GM23338 (cell line): ENCODE results near the gene GRIK4. TPM values are rescaled to one million over a fixed set of nuclear protein-coding genes. Genes with fewer than 3 reads are reported as not detected.

Experiments used
- ATAC-seq: fragments of 200-7000 bp; cut with Tn5 transposase; 3 replicates; pipeline ENCODE4 v1.9.1; 2020
- DNase-seq: peaks from one replicate; pipeline ENCODE4 v3.0.0-alpha.2; 2015; ENCODE audit warnings: low spot score
- H2AFZ ChIP-seq: fragments of 200-600 bp; sonication (generic); 2 replicates; pipeline ENCODE4 v1.8.0; 2016; ENCODE audit warnings: antibody characterized with exemption, mild to moderate bottlenecking, moderate library complexity
- H3F3A ChIP-seq: fragments of 200-600 bp; sonication (generic); replicated peaks from 2 replicates; pipeline ENCODE4 v1.8.0; 2017; ENCODE audit warnings: antibody characterized with exemption, mixed run types, low read depth
- H3K27ac ChIP-seq: fragments of 200-600 bp; sonication (generic); 2 replicates; pipeline ENCODE4 v1.6.1; 2016; ENCODE audit warnings: low read depth
- H3K27me3 ChIP-seq: fragments of 200-600 bp; sonication (generic); 2 replicates; pipeline ENCODE4 v1.8.0; 2016; ENCODE audit warnings: mild to moderate bottlenecking, mixed run types, moderate library complexity; ENCODE audit not compliant: insufficient read depth
- H3K36me3 ChIP-seq: fragments of 200-600 bp; sonication (generic); 2 replicates; pipeline ENCODE4 v1.8.0; 2016; ENCODE audit warnings: mild to moderate bottlenecking; ENCODE audit not compliant: insufficient read depth
- H3K4me1 ChIP-seq: fragments of 200-600 bp; sonication (generic); 2 replicates; pipeline ENCODE4 v1.8.0; 2016; ENCODE audit warnings: mild to moderate bottlenecking, moderate library complexity; ENCODE audit not compliant: insufficient read depth
- H3K4me2 ChIP-seq: fragments of 200-600 bp; sonication (generic); 2 replicates; pipeline ENCODE4 v1.7.1; 2017; ENCODE audit warnings: mixed run types
- H3K4me3 ChIP-seq: fragments of 200-600 bp; sonication (generic); 2 replicates; pipeline ENCODE4 v1.6.1; 2016; ENCODE audit warnings: mixed run types
- H3K79me2 ChIP-seq: fragments of 200-600 bp; sonication (generic); replicated peaks from 2 replicates; pipeline ENCODE4 v1.8.0; 2017; ENCODE audit warnings: mild to moderate bottlenecking; ENCODE audit not compliant: insufficient read depth
- H3K9me2 ChIP-seq: fragments of 200-600 bp; sonication (generic); 2 replicates; pipeline ENCODE4 v1.8.0; 2017; ENCODE audit not compliant: insufficient read depth
- H4K20me1 ChIP-seq: fragments of 200-600 bp; sonication (generic); replicated peaks from 2 replicates; pipeline ENCODE4 v1.8.0; 2017; ENCODE audit warnings: mild to moderate bottlenecking; ENCODE audit not compliant: insufficient read depth
- H3K27ac Mint-ChIP-seq: 2 replicates; pipeline ENCODE4 v1.8.0; 2020; ENCODE audit warnings: inconsistent platforms, mild to moderate bottlenecking, moderate library complexity, mixed read lengths
- H3K27me3 Mint-ChIP-seq: 3 replicates; pipeline ENCODE4 v1.8.0; 2022; ENCODE audit warnings: low read depth, mild to moderate bottlenecking, moderate library complexity, mixed read lengths, inconsistent platforms; ENCODE audit not compliant: insufficient read depth, poor library complexity
- H3K36me3 Mint-ChIP-seq: 3 replicates; pipeline ENCODE4 v1.8.0; 2021; ENCODE audit warnings: low read depth, mild to moderate bottlenecking, inconsistent platforms, moderate library complexity, mixed read lengths
- H3K4me1 Mint-ChIP-seq: 3 replicates; pipeline ENCODE4 v1.8.0; 2020; ENCODE audit warnings: mild to moderate bottlenecking, inconsistent platforms, mixed read lengths
- H3K4me3 Mint-ChIP-seq: 3 replicates; pipeline ENCODE4 v1.8.0; 2021; ENCODE audit warnings: moderate library complexity, mild to moderate bottlenecking, inconsistent platforms, mixed read lengths
- H3K9me3 Mint-ChIP-seq: 3 replicates; pipeline ENCODE4 v1.8.0; 2020; ENCODE audit warnings: moderate library complexity, mild to moderate bottlenecking, inconsistent platforms, mixed read lengths
- CREB1 ChIP-seq: fragments of 250-450 bp; sonication (Bioruptor Pico); IDR thresholded peaks from 2 replicates; pipeline ENCODE4 v1.5.0; 2020; ENCODE audit warnings: low read depth, mild to moderate bottlenecking, moderate library complexity
- EZH2 ChIP-seq: fragments of 200-600 bp; sonication (generic); IDR thresholded peaks from one replicate; pipeline ENCODE4 v1.8.0; 2017; ENCODE audit warnings: antibody characterized with exemption, mild to moderate bottlenecking, low read depth; ENCODE audit not compliant: unreplicated experiment
- EZH2phosphoT487 ChIP-seq: fragments of 200-600 bp; sonication (generic); IDR thresholded peaks from one replicate; pipeline ENCODE4 v1.8.1; 2018; ENCODE audit warnings: antibody characterized with exemption; ENCODE audit not compliant: unreplicated experiment
- JUNB ChIP-seq: IDR thresholded peaks from one replicate; pipeline ENCODE4 v1.6.1; 2016; ENCODE audit warnings: antibody characterized with exemption; ENCODE audit not compliant: unreplicated experiment
- NANOG ChIP-seq: IDR thresholded peaks from 2 replicates; pipeline ENCODE4 v1.6.1; 2016; ENCODE audit warnings: antibody characterized with exemption, borderline replicate concordance
- POLR2AphosphoS5 ChIP-seq: IDR thresholded peaks from 2 replicates; pipeline ENCODE4 v1.6.1; 2016; ENCODE audit warnings: antibody characterized with exemption, low read depth
- REST ChIP-seq: IDR thresholded peaks from one replicate; pipeline ENCODE4 v1.6.1; 2018; ENCODE audit warnings: antibody characterized with exemption; ENCODE audit not compliant: unreplicated experiment
- ZNF114 ChIP-seq: fragments of 250-450 bp; sonication (Bioruptor Pico); IDR thresholded peaks from 2 replicates; pipeline ENCODE4 v1.5.0; 2020; ENCODE audit warnings: mild to moderate bottlenecking, moderate library complexity
- ZNF331 ChIP-seq: fragments of 250-450 bp; sonication (Bioruptor Pico); IDR thresholded peaks from 2 replicates; pipeline ENCODE4 v1.5.0; 2020; ENCODE audit warnings: low read depth, mild to moderate bottlenecking, moderate library complexity
- polyA plus RNA-seq: library from polyadenylated mRNA; unstranded; fragments of >200 nt; fragmentation: Nextera tagmentation; extraction: Ambion mirVana; gene quantifications from 2 replicates; pipeline ENCODE4 v1.2.1, GENCODE V29; 2016
- total RNA-seq: library from RNA; depleted of rRNA; stranded (reverse); fragments of >200 nt; shearing (Covaris generic); gene quantifications from 2 replicates; pipeline ENCODE4 v1.2.3, GENCODE V29; 2014
- TF ChIP-seq, protein P1 (sequence below): IDR thresholded peaks from 2 replicates; pipeline ENCODE4 v1.6.1; 2016; ENCODE audit warnings: antibody characterized with exemption
- TF ChIP-seq, protein P2 (sequence below): fragments of 250-450 bp; sonication (Bioruptor Pico); IDR thresholded peaks from 2 replicates; pipeline ENCODE4 v1.5.0; 2020; ENCODE audit warnings: mild to moderate bottlenecking, moderate library complexity

GRIK4 gene
- total and polyA plus RNA-seq, 2 experiments from 2014 or later: 0.63 to 2.2 TPM

GRCh38 chr11:120525261-120526171, 14.0 kb downstream of the GRIK4 start:
- Mint-ChIP-seq H3K27ac (no peak overlapping the region), H3K4me1 (peaks cover 26% of the 10 kb centered on the region), H3K27me3 (peaks cover 24% of the 10 kb centered on the region), H3K4me3 (no peak overlapping the region), H3K9me3 (peaks cover 7% of the 10 kb centered on the region; the same call in 2 of the 3 replicates), H3K36me3 (no peaks in the 10 kb centered on the region; the same call in 2 of the 3 replicates)
- Histone ChIP-seq H3K4me1 (peaks cover 20% of the 10 kb centered on the region), H3K36me3 (no peaks in the 10 kb centered on the region), H3K79me2 (no peaks in the 10 kb centered on the region), H3F3A (0 out of 2 replicates have a peak, but pooled peaks cover 7% of the 10 kb centered on the region), H4K20me1 (no peaks in the 10 kb centered on the region), H3K4me3 (no peak overlapping the region), H2AFZ (no peak overlapping the region), H3K27me3 (no peaks in the 10 kb centered on the region), H3K4me2 (no peak overlapping the region), H3K9me2 (no peaks in the 10 kb centered on the region), H3K27ac (no peak overlapping the region)
- no peak for ATAC-seq
- TF ChIP-seq CREB1 (no peak), ZNF331 (CRISPR knock-in tag) (no peak), POLR2AphosphoS5 (no peak), REST (no peak), JUNB (no peak), EZH2phosphoT487 (no peak), ZNF114 (CRISPR knock-in tag) (no peak), EZH2 (no peak)
- TF ChIP-seq, protein P1, sequence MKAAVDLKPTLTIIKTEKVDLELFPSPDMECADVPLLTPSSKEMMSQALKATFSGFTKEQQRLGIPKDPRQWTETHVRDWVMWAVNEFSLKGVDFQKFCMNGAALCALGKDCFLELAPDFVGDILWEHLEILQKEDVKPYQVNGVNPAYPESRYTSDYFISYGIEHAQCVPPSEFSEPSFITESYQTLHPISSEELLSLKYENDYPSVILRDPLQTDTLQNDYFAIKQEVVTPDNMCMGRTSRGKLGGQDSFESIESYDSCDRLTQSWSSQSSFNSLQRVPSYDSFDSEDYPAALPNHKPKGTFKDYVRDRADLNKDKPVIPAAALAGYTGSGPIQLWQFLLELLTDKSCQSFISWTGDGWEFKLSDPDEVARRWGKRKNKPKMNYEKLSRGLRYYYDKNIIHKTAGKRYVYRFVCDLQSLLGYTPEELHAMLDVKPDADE: no peak
- no peak for DNase-seq

- peaks cover 26% of the 10 kb centered on the region for H3K4me1 Mint-ChIP-seq
- no peak for DNase-seq
- H3K4me3 Mint-ChIP-seq: no peak overlapping the region
- TF ChIP-seq NANOG (no peak), ZNF114 (CRISPR knock-in tag) (no peak)
- TF ChIP-seq, protein P2, sequence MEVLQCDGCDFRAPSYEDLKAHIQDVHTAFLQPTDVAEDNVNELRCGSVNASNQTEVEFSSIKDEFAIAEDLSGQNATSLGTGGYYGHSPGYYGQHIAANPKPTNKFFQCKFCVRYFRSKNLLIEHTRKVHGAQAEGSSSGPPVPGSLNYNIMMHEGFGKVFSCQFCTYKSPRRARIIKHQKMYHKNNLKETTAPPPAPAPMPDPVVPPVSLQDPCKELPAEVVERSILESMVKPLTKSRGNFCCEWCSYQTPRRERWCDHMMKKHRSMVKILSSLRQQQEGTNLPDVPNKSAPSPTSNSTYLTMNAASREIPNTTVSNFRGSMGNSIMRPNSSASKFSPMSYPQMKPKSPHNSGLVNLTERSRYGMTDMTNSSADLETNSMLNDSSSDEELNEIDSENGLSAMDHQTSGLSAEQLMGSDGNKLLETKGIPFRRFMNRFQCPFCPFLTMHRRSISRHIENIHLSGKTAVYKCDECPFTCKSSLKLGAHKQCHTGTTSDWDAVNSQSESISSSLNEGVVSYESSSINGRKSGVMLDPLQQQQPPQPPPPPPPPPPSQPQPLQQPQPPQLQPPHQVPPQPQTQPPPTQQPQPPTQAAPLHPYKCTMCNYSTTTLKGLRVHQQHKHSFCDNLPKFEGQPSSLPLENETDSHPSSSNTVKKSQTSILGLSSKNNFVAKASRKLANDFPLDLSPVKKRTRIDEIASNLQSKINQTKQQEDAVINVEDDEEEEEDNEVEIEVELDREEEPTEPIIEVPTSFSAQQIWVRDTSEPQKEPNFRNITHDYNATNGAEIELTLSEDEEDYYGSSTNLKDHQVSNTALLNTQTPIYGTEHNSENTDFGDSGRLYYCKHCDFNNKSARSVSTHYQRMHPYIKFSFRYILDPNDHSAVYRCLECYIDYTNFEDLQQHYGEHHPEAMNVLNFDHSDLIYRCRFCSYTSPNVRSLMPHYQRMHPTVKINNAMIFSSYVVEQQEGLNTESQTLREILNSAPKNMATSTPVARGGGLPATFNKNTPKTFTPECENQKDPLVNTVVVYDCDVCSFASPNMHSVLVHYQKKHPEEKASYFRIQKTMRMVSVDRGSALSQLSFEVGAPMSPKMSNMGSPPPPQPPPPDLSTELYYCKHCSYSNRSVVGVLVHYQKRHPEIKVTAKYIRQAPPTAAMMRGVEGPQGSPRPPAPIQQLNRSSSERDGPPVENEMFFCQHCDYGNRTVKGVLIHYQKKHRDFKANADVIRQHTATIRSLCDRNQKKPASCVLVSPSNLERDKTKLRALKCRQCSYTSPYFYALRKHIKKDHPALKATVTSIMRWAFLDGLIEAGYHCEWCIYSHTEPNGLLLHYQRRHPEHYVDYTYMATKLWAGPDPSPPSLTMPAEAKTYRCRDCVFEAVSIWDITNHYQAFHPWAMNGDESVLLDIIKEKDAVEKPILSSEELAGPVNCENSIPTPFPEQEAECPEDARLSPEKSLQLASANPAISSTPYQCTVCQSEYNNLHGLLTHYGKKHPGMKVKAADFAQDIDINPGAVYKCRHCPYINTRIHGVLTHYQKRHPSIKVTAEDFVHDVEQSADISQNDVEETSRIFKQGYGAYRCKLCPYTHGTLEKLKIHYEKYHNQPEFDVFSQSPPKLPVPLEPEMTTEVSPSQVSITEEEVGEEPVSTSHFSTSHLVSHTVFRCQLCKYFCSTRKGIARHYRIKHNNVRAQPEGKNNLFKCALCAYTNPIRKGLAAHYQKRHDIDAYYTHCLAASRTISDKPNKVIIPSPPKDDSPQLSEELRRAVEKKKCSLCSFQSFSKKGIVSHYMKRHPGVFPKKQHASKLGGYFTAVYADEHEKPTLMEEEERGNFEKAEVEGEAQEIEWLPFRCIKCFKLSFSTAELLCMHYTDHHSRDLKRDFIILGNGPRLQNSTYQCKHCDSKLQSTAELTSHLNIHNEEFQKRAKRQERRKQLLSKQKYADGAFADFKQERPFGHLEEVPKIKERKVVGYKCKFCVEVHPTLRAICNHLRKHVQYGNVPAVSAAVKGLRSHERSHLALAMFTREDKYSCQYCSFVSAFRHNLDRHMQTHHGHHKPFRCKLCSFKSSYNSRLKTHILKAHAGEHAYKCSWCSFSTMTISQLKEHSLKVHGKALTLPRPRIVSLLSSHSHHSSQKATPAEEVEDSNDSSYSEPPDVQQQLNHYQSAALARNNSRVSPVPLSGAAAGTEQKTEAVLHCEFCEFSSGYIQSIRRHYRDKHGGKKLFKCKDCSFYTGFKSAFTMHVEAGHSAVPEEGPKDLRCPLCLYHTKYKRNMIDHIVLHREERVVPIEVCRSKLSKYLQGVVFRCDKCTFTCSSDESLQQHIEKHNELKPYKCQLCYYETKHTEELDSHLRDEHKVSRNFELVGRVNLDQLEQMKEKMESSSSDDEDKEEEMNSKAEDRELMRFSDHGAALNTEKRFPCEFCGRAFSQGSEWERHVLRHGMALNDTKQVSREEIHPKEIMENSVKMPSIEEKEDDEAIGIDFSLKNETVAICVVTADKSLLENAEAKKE (CRISPR knock-in tag): no peak
These were observed 14.7 kb downstream of the GRIK4 start for GRCh38 chr11:120526241-120526640.

More at GRCh38 chr11:120526241-120526640, 14.7 kb downstream of the GRIK4 start:
- Mint-ChIP-seq H3K27me3 (peaks cover 24% of the 10 kb centered on the region), H3K9me3 (peaks cover 7% of the 10 kb centered on the region; the same call in 2 of the 3 replicates), H3K36me3 (no peaks in the 10 kb centered on the region; the same call in 2 of the 3 replicates), H3K27ac (no peak overlapping the region)
- no peaks in the 10 kb centered on the region for H3K79me2 ChIP-seq
- no peak overlapping the region for H3K4me3 ChIP-seq
- no peaks in the 10 kb centered on the region for H3K9me2 ChIP-seq
- no peak overlapping the region for H2AFZ ChIP-seq
- ATAC-seq: no peak
- H3F3A ChIP-seq: 0 out of 2 replicates have a peak, but pooled peaks cover 7% of the 10 kb centered on the region
- no peaks in the 10 kb centered on the region for H3K36me3 ChIP-seq
- no peak overlapping the region for H3K4me2 ChIP-seq
- no peaks in the 10 kb centered on the region for H3K27me3 ChIP-seq
- peaks cover 20% of the 10 kb centered on the region for H3K4me1 ChIP-seq
- H3K27ac ChIP-seq: no peak overlapping the region
- H4K20me1 ChIP-seq: no peaks in the 10 kb centered on the region
